Measurements from ENCODE around the gene MROH7. TPM values are rescaled to one million over a fixed set of nuclear protein-coding genes. Genes with fewer than 3 reads are reported as not detected.

Gene MROH7
- total and polyA plus RNA-seq, 9 of the 15 experiments (the other 6 are each of a cell fraction or from before 2014, with no cell fraction given): not detected

- WGBS (ENCODE audit: insufficient coverage, low coverage, missing lambda C conversion rate): 2% methylated on average over 11 of the region's 11 CpGs
- peaks cover 35 to 71% of the 10 kb centered on the region in 2 experiments for H3K27me3 ChIP-seq (ENCODE audit: control insufficient read depth in 2 of 2, insufficient read depth in 2 of 2, low read length in 2 of 2)
- H3K79me2 ChIP-seq (ENCODE audit: control insufficient read depth, insufficient read depth, low read length): no peaks in the 10 kb centered on the region
- ATAC-seq (no peak), DNase-seq (ENCODE audit: extremely low read depth in 1 of 4, low spot score in 3 of 4) (no peak), FAIRE-seq (no peak)
- in situ Hi-C loops (cut with MboI) (no loop called here), intact Hi-C loops (cut with micrococcal nuclease) (no loop called here)
- H3K4me1 ChIP-seq (replicated peaks in 1 of 2; ENCODE audit: control insufficient read depth in 2 of 2, insufficient read depth in 2 of 2, low read length in 2 of 2): no peaks in the 10 kb centered on the region; a peak in 1 of 5 replicates
- BruUV-seq (replicated peaks): no TSS peak
- ChIA-PET CTCF (ENCODE audit: low intra/inter-chr PET ratio) (no interaction called here), POLR2A (interaction anchor here (0.6 to 2.5 kb wide), 3 partner anchors 14 to 146 kb away, joined by 3 to 6 read pairs (median 3); no protein-coding TSS in a partner anchor)
- H3K9ac ChIP-seq (ENCODE audit: insufficient read depth in 1 of 2, low read depth in 2 of 2, low read length in 2 of 2): no peak overlapping the region
- no peaks in the 10 kb centered on the region for H3K9me1 ChIP-seq (ENCODE audit: control insufficient read depth, insufficient read depth, low read length)
- H3K4me3 ChIP-seq: no peak overlapping the region
- peaks cover 9% of the 10 kb centered on the region; the same call in 1 of the 2 replicates for H4K20me1 ChIP-seq (replicated peaks; ENCODE audit: control insufficient read depth, insufficient read depth, low read length)
- H3K9me3 ChIP-seq (replicated peaks; ENCODE audit: control insufficient read depth, insufficient read depth, low read depth, low read length): no peaks in the 10 kb centered on the region
- no peak overlapping the region for H3K4me2 ChIP-seq (ENCODE audit: insufficient read depth, low read length)
- H3K27ac ChIP-seq (ENCODE audit: extremely low read depth, low read depth, low read length): no peak overlapping the region
- TF ChIP-seq NCOA4 (IDR thresholded peaks at IDR 0.05; ENCODE audit: partially characterized antibody) (no peak), DPF2 (IDR thresholded peaks at IDR 0.05) (no peak), ZNF280A (IDR thresholded peaks at IDR 0.05; ENCODE audit: low read depth, partially characterized antibody) (no peak), MTA1 (IDR thresholded peaks at IDR 0.05; ENCODE audit: borderline replicate concordance) (no peak), ZZZ3 (IDR thresholded peaks at IDR 0.05) (no peak), ZNF780A (CRISPR knock-in tag; IDR thresholded peaks at IDR 0.05) (no peak), ZKSCAN3 (CRISPR knock-in tag; IDR thresholded peaks at IDR 0.05) (no peak), BRD4 (IDR thresholded peaks at IDR 0.05) (no peak), ZNF589 (CRISPR knock-in tag; IDR thresholded peaks at IDR 0.05; ENCODE audit: low read depth) (no peak), SRSF3 (IDR thresholded peaks at IDR 0.05; ENCODE audit: insufficient read depth, low read length) (no peak), SAFB2 (IDR thresholded peaks at IDR 0.05; ENCODE audit: borderline replicate concordance, low read depth, low read length, severe bottlenecking) (no peak), TOE1 (IDR thresholded peaks at IDR 0.05; ENCODE audit: borderline replicate concordance) (no peak), TOE1 (CRISPR knock-in tag; IDR thresholded peaks at IDR 0.05; ENCODE audit: borderline replicate concordance, low read depth) (no peak), ETS1 (conservative IDR thresholded peaks at IDR 0.05; ENCODE audit: control insufficient read depth, low read depth, low read length) (no peak), ELF1 (tag; IDR thresholded peaks at IDR 0.05) (no peak), HDAC8 (tag; IDR thresholded peaks at IDR 0.05) (no peak), ZNF79 (CRISPR knock-in tag; IDR thresholded peaks at IDR 0.05; ENCODE audit: low read depth) (no peak)
- TF ChIP-seq, protein P1, sequence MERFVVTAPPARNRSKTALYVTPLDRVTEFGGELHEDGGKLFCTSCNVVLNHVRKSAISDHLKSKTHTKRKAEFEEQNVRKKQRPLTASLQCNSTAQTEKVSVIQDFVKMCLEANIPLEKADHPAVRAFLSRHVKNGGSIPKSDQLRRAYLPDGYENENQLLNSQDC (CRISPR knock-in tag; IDR thresholded peaks at IDR 0.05): no peak
- TF ChIP-seq, protein P2, sequence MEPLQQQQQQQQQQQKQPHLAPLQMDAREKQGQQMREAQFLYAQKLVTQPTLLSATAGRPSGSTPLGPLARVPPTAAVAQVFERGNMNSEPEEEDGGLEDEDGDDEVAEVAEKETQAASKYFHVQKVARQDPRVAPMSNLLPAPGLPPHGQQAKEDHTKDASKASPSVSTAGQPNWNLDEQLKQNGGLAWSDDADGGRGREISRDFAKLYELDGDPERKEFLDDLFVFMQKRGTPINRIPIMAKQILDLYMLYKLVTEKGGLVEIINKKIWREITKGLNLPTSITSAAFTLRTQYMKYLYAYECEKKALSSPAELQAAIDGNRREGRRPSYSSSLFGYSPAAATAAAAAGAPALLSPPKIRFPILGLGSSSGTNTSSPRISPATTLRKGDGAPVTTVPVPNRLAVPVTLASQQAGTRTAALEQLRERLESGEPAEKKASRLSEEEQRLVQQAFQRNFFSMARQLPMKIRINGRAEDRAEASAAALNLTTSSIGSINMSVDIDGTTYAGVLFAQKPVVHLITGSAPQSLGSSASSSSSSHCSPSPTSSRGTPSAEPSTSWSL (CRISPR knock-in tag; IDR thresholded peaks at IDR 0.05; ENCODE audit: borderline replicate concordance): no peak
- no peak overlapping the region for H2AFZ ChIP-seq (ENCODE audit: low read depth, low read length)
- H3K36me3 ChIP-seq (ENCODE audit: control insufficient read depth, insufficient read depth, low read length): no peaks in the 10 kb centered on the region
Observed at GRCh38 chr1:54699936-54700525, 58.4 kb downstream of the MROH7 start.
